G401 (cell line): ENCODE results near the gene LRRC8E. TPM values are rescaled to one million over a fixed set of nuclear protein-coding genes. Genes with fewer than 3 reads are reported as not detected.

ENCODE experiments used
- DNase-seq: peaks from one replicate; pipeline ENCODE4 v3.0.0-alpha.2; 2015; ENCODE audit warnings: low spot score
- in situ Hi-C: cut with HindIII; loops from 2 replicates; pipeline ENCODE4 v1.10.0; 2016; ENCODE audit warnings: low sequenced_read_pairs, mixed read lengths
- total RNA-seq: library from RNA; depleted of rRNA; stranded (reverse); fragments of >200 nt; shearing (Covaris generic); gene quantifications from 2 replicates; pipeline ENCODE4 v1.2.3, GENCODE V29; 2014; rRNA removed

LRRC8E gene
- total RNA-seq, result 0.49 TPM in 1 of 2 replicates, not detected in the other

GRCh38 chr19:7888145-7888825 is at the start of gene LRRC8E:
TSS of gene LRRC8E (plus strand) at chr19:7888510. CDS start at chr19:7895604, 7,094 bp downstream.
- DNase-seq, result no peak
- in situ Hi-C loops, result no loop called here

DNA sequence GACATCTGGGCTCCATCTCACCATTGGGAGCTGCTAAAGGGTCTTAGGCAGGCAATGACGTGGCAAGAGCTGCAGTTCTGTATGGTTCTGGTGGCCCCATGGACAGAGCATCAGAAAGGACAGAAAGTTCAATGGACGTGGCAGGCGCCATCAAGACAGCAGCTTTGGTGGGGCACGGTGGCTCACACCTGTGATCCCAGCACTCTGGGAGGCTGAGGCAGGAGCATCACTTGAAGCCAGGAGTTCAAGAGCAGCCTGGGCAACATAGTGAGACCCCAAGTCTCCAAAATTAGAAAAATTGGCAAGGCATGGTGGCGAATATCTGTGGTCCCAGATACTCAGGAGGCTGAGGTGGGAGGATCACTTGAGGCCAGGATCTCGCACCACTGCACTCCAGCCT is 48.8 kb upstream of the LRRC8E start:
- in situ Hi-C loops, result no loop called here
- no peak for DNase-seq

DNA sequence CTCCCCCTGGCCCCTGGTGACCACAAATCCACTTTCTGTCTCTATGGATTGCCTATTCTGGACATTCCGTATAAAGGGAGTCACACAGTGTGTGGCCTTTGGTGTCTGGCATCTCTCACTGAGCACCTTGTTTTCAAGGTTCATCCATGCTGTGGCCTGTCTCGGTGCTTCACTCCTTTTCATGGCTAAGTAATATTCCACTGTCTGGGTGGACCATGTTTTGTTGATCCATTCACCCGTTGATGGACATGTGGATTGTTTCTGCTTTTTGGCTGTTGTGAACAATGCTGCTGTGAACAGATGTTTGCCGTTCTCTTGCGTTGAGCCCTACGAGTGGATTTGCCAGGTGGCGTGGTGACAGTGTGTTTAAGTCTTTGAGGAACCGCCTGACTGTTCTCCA is 47.7 kb upstream of the LRRC8E start:
- in situ Hi-C loops, result no loop called here

GRCh38 chr19:7841751-7842660 is 46.3 kb upstream of the LRRC8E start:
- no peak for DNase-seq
- in situ Hi-C loops, result no loop called here

More for the DNA sequence above, 47.7 kb upstream of the LRRC8E start:
- DNase-seq, result no peak

- DNase-seq, result no peak
- in situ Hi-C loops, result no loop called here
These were observed 45.5 kb upstream of the LRRC8E start for GRCh38 chr19:7842661-7843294.

GRCh38 chr19:7843521-7843920 is 44.8 kb upstream of the LRRC8E start:
- in situ Hi-C loops, result no loop called here
- DNase-seq, result no peak

- no peak for DNase-seq
- in situ Hi-C loops, result no loop called here
These were observed 43.9 kb upstream of the LRRC8E start for GRCh38 chr19:7844405-7844804.

GRCh38 chr19:7844951-7845350 is 43.4 kb upstream of the LRRC8E start:
- DNase-seq, result no peak
- in situ Hi-C loops, result no loop called here

- in situ Hi-C loops, result no loop called here
- peak; percentile 49 for DNase-seq
These were observed 42.7 kb upstream of the LRRC8E start for GRCh38 chr19:7845390-7846154.

- DNase-seq, result no peak
- in situ Hi-C loops, result no loop called here
These were observed 42.1 kb upstream of the LRRC8E start for GRCh38 chr19:7846155-7846646.

- in situ Hi-C loops, result no loop called here
- DNase-seq, result no peak
These were observed 40.6 kb upstream of the LRRC8E start for GRCh38 chr19:7847664-7848063.

- in situ Hi-C loops, result no loop called here
- DNase-seq, result no peak
These were observed 39.4 kb upstream of the LRRC8E start for GRCh38 chr19:7848779-7849457.

DNA sequence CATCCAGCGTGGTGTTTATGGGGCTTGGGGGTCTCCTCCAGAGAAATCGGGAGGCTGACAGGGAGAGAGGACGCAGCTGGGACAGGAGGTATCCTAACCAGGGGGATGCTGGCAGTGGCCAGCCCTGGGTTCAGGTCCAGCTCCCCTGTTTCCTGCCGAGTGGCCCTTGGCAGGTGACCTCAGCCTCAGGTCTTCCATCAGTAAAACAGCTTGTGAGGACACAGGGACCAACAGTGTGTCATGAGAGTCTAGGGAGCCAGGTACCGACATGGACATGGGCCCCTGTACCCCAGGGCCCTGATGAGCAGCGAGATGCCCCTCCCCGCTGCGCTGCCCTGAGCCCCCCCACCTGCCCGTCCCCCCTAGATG is 38.7 kb upstream of the LRRC8E start:
- DNase-seq, result no peak
- in situ Hi-C loops, result no loop called here

DNA sequence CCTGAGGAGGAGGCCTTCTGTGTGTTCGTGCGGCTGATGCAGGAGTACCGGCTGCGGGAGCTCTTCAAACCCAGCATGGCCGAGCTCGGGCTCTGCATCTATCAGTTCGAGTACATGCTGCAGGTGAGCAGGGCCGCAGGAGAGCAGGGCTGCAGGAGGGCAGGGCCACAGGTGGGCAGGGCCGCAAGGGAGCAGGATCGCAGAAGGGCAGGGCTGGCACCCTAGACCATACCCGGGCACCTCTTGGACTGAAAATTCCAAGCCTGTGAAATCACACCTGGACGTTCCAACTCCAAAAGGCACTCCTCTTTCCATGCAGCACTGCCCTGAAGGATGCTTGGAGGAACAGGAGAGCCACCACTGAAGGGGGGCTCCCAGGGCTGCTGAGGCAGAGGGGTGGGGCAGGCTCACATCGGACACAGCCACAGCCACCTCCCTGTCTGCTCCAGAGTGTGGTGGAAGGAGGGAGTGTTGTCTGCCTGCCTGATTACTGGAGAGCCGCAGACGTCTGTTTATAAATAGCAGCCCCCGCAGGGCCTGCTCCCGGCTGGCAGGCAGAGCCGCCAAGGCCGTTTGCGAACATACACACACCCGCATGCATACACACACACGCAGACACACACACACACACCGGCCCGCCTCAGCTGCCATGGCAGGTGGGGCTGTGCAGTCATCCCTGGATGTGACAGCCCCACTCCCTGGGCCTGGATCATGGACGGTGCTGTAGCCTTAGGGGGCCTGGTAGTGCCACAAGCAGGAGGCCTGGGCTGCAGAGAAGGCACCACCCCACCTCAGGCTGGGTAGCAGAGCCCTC is 38.1 kb upstream of the LRRC8E start:
- in situ Hi-C loops, result loop anchor here (5.0 kb wide), 1 partner anchor 72 kb away; the partner anchor contains the start of gene SNAPC2
- DNase-seq, result peak; percentile 71

GRCh38 chr19:7850945-7851622 is 37.2 kb upstream of the LRRC8E start:
- no peak for DNase-seq
- in situ Hi-C loops, result loop anchor here (5.0 kb wide), 1 partner anchor 71 kb away; the partner anchor contains the start of gene SNAPC2

DNA sequence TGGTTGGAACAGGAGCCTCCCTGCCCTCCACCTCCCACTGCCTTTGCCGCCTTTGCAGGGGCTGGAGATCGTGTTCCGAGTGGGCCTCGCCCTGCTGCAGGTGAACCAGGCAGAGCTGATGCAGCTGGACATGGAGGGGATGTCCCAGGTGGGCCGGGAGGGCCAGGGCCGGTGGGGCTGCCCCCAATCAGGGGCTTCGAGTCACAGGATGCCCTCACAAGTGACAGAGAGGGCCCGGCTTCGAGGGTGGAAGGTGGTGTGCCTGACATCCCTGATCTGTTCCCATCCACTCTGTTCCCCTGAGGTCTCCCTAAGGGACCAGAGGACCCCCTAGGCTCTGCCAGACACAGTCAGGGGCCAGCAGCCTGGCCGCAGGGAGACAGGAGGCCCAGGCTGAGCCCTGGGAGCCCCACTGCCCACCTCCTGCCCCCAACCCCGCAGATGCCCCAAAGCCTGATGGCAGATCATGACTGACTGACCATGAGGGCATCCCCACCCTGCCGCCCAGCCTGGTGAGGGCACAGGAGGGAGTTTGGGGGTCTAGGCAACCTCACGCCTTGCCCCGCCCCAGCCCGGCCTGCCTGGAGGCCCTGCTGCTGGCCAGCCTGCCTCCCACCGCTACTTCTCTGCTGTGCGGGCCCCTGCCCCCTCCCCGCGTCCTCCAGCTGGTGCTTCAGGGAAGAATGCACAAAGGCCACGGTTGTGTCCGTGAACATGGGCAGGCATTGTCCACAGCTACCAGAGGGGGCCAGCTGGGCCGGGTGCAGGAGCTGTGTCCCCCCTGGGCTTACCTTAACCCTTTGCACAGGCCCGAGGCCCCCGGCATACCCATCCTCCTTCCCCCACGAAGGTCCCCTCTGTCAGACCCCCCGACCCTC is 36.4 kb upstream of the LRRC8E start:
- in situ Hi-C loops, result loop anchor here (5.0 kb wide), 1 partner anchor 70 kb away; the partner anchor contains the start of gene SNAPC2
- no peak for DNase-seq
